GM23248 (cell line): ENCODE results near the gene TAP1. TPM values are rescaled to one million over a fixed set of nuclear protein-coding genes. Genes with fewer than 3 reads are reported as not detected.

Experiments
- DNase-seq: peaks from one replicate; pipeline ENCODE4 v3.0.0-alpha.2; 2015
- H2AFZ ChIP-seq: fragments of 200-600 bp; sonication (generic); 2 replicates; pipeline ENCODE4 v1.6.1; 2016; ENCODE audit warnings: antibody characterized with exemption
- H3F3A ChIP-seq: fragments of 200-600 bp; sonication (generic); 2 replicates; pipeline ENCODE4 v1.6.1; 2016; ENCODE audit warnings: mild to moderate bottlenecking, antibody characterized with exemption, mixed run types; ENCODE audit not compliant: insufficient read depth
- H3K27ac ChIP-seq: fragments of 200-600 bp; sonication (generic); 2 replicates; pipeline ENCODE4 v1.5.1; 2016; ENCODE audit warnings: mild to moderate bottlenecking
- H3K27me3 ChIP-seq: fragments of 200-600 bp; sonication (generic); replicated peaks from 2 replicates; pipeline ENCODE4 v1.6.1; 2016; ENCODE audit warnings: mild to moderate bottlenecking; ENCODE audit not compliant: insufficient read depth
- H3K36me3 ChIP-seq: fragments of 200-600 bp; sonication (generic); 2 replicates; pipeline ENCODE4 v1.6.1; 2016; ENCODE audit warnings: low read depth, mild to moderate bottlenecking
- H3K4me1 ChIP-seq: fragments of 200-600 bp; sonication (generic); 2 replicates; pipeline ENCODE4 v1.6.1; 2016; ENCODE audit warnings: mild to moderate bottlenecking; ENCODE audit not compliant: insufficient read depth
- H3K4me2 ChIP-seq: fragments of 200-600 bp; sonication (generic); one replicate; pipeline ENCODE4 v1.6.1; 2016; ENCODE audit warnings: mild to moderate bottlenecking; ENCODE audit not compliant: unreplicated experiment
- H3K4me3 ChIP-seq: fragments of 200-600 bp; sonication (generic); 2 replicates; pipeline ENCODE4 v1.5.1; 2016; ENCODE audit warnings: mild to moderate bottlenecking
- H3K79me2 ChIP-seq: fragments of 200-600 bp; sonication (generic); 2 replicates; pipeline ENCODE4 v1.6.1; 2016; ENCODE audit warnings: mild to moderate bottlenecking; ENCODE audit not compliant: insufficient read depth
- H3K9ac ChIP-seq: fragments of 200-600 bp; sonication (generic); 2 replicates; pipeline ENCODE4 v1.6.1; 2016; ENCODE audit warnings: mild to moderate bottlenecking
- H3K9me2 ChIP-seq: fragments of 200-600 bp; sonication (generic); 2 replicates; pipeline ENCODE4 v1.6.1; 2016; ENCODE audit warnings: mixed run types, mild to moderate bottlenecking, moderate library complexity; ENCODE audit not compliant: insufficient read depth
- H3K9me3 ChIP-seq: fragments of 200-600 bp; sonication (generic); one replicate; pipeline ENCODE4 v1.6.1; 2017; ENCODE audit warnings: low read depth
- H4K20me1 ChIP-seq: fragments of 200-600 bp; sonication (generic); 2 replicates; pipeline ENCODE4 v1.6.0; 2016; ENCODE audit not compliant: insufficient read depth
- EZH2 ChIP-seq: fragments of 200-600 bp; sonication (generic); IDR thresholded peaks from 2 replicates; pipeline ENCODE4 v1.6.1; 2018; ENCODE audit warnings: antibody characterized with exemption, mild to moderate bottlenecking; ENCODE audit not compliant: insufficient read depth, poor library complexity, severe bottlenecking
- EZH2phosphoT487 ChIP-seq: fragments of 200-600 bp; sonication (generic); IDR thresholded peaks from 2 replicates; pipeline ENCODE4 v1.6.1; 2018; ENCODE audit warnings: antibody characterized with exemption, moderate library complexity, mild to moderate bottlenecking, low read depth; ENCODE audit not compliant: insufficient read depth
- WGBS, 2 experiments: methylation state at CpG; one replicate each; pipeline ENCODE4 v1.1.6; 2015 to 2017; ENCODE audit warnings: low lambda C conversion rate in 2 of 2, low coverage in 1 of 2; ENCODE audit errors: missing lambda C conversion rate in 2 of 2; 5-methylcytosine and 5-hydroxymethylcytosine counted together
- in situ Hi-C: fragments of 300-500 bp; cut with MboI; formaldehyde crosslinking; loops from 2 replicates; pipeline ENCODE4 v1.15.0; 2020
- polyA plus RNA-seq: library from polyadenylated mRNA; unstranded; fragments of >200 nt; fragmentation: Nextera tagmentation; extraction: Ambion mirVana; gene quantifications from 2 replicates; pipeline ENCODE4 v1.2.1, GENCODE V29; 2016
- total RNA-seq: library from RNA; depleted of rRNA; stranded (reverse); fragments of >200 nt; shearing (Covaris generic); gene quantifications from 2 replicates; pipeline ENCODE4 v1.2.3, GENCODE V29; 2014; rRNA removed

The TAP1 gene
- total RNA-seq = 27.5 and 30.7 TPM in 2 replicates
- 29.8 and 30.7 TPM in 2 replicates for polyA plus RNA-seq

GRCh38 chr6:32853541-32854375, at the start of gene TAP1, which contains the start of gene PSMB9:
Gene TAP1, minus strand, starts transcription at chr6:32853704. Its CDS starts 68 bp downstream, at chr6:32853636.
Gene PSMB9, plus strand, starts transcription at chr6:32854192. Its CDS starts 38 bp downstream, at chr6:32854230.
- H3K36me3 ChIP-seq = peaks cover 4% of the 10 kb centered on the region; the same call in 1 of the 2 replicates
- H3K9ac ChIP-seq = peak within 1 kb of the TSS; percentile 80
- peak; percentile 97 for DNase-seq
- TF ChIP-seq EZH2 (no peak), EZH2phosphoT487 (no peak)
- in situ Hi-C loops = no loop called here
- H3K9me2 ChIP-seq = no peaks in the 10 kb centered on the region
- H3K9me3 ChIP-seq = no peaks in the 10 kb centered on the region
- 0 to 1% methylated on average over 55 to 68 of the region's 68 CpGs for WGBS, 2 experiments
- H3K27ac ChIP-seq = peak within 1 kb of the TSS; percentile 89
- peaks cover 18% of the 10 kb centered on the region; the same call in 1 of the 2 replicates for H3K79me2 ChIP-seq
- H3K4me3 ChIP-seq = peak within 1 kb of the TSS; percentile 97
- peak within 1 kb of the TSS; percentile 89 for H3K4me2 ChIP-seq
- H2AFZ ChIP-seq = peak within 1 kb of the TSS; percentile 97
- no peaks in the 10 kb centered on the region for H3K27me3 ChIP-seq
- H3F3A ChIP-seq = peaks cover 16% of the 10 kb centered on the region
- peaks cover 5% of the 10 kb centered on the region; the same call in 1 of the 2 replicates for H3K4me1 ChIP-seq
- no peaks in the 10 kb centered on the region for H4K20me1 ChIP-seq

GRCh38 chr6:32895006-32895345, 41.5 kb upstream of the TAP1 start:
- in situ Hi-C loops = loop anchor here (10.0 kb wide), 1 partner anchor 90 kb away; no protein-coding TSS in a partner anchor
- no peak for DNase-seq
- no peak for TF ChIP-seq EZH2
- TF ChIP-seq EZH2phosphoT487 = no peak
- Histone ChIP-seq H3K4me2 (peak overlapping the region; percentile 89), H3F3A (no peaks in the 10 kb centered on the region), H3K9me3 (no peaks in the 10 kb centered on the region), H3K36me3 (no peaks in the 10 kb centered on the region), H3K9me2 (no peaks in the 10 kb centered on the region), H3K27ac (peak overlapping the region; percentile 52), H4K20me1 (no peaks in the 10 kb centered on the region), H3K27me3 (no peaks in the 10 kb centered on the region), H3K9ac (peak overlapping the region; percentile 76), H2AFZ (peak overlapping the region; percentile 94), H3K79me2 (peaks cover 38% of the 10 kb centered on the region), H3K4me3 (peak overlapping the region; percentile 96), H3K4me1 (peaks cover 7% of the 10 kb centered on the region; the same call in 1 of the 2 replicates)
- 2 to 8% methylated on average over 8 of the region's 8 CpGs for WGBS, 2 experiments

GRCh38 chr6:32894085-32895005, 40.8 kb upstream of the TAP1 start:
- Histone ChIP-seq H3K79me2 (peaks cover 35% of the 10 kb centered on the region), H3K27me3 (no peaks in the 10 kb centered on the region), H4K20me1 (no peaks in the 10 kb centered on the region), H3F3A (no peaks in the 10 kb centered on the region), H3K9me3 (no peaks in the 10 kb centered on the region), H3K36me3 (no peaks in the 10 kb centered on the region), H3K4me2 (peak overlapping the region; percentile 89), H3K9ac (peak overlapping the region; percentile 76), H2AFZ (peak overlapping the region; percentile 94), H3K4me1 (peaks cover 7% of the 10 kb centered on the region; the same call in 1 of the 2 replicates), H3K9me2 (no peaks in the 10 kb centered on the region), H3K27ac (peak overlapping the region; percentile 52), H3K4me3 (peak overlapping the region; percentile 96)
- WGBS, 2 experiments = 1 to 2% methylated on average over 36 to 53 of the region's 61 CpGs
- TF ChIP-seq EZH2 = no peak
- no peak for TF ChIP-seq EZH2phosphoT487
- in situ Hi-C loops = loop anchor here (10.0 kb wide), 1 partner anchor 90 kb away; no protein-coding TSS in a partner anchor
- DNase-seq = peak; percentile 91

- no peak for DNase-seq
- H3K27ac ChIP-seq = no peak overlapping the region
- H3K4me2 ChIP-seq = no peak overlapping the region
- no peaks in the 10 kb centered on the region for H3K36me3 ChIP-seq
- peaks cover 10% of the 10 kb centered on the region for H3K79me2 ChIP-seq
- H3K4me1 ChIP-seq = peaks cover 14% of the 10 kb centered on the region; the same call in 1 of the 2 replicates
- peaks cover 13% of the 10 kb centered on the region; the same call in 1 of the 2 replicates for H3F3A ChIP-seq
- no peak for TF ChIP-seq EZH2
- no peak for TF ChIP-seq EZH2phosphoT487
- in situ Hi-C loops = loop anchor here (10.0 kb wide), 1 partner anchor 94 kb away; no protein-coding TSS in a partner anchor
- H3K9ac ChIP-seq = no peak overlapping the region
- 6 to 19% methylated on average over 1 of the region's 1 CpG for WGBS, 2 experiments
- no peaks in the 10 kb centered on the region for H3K27me3 ChIP-seq
- no peak overlapping the region for H2AFZ ChIP-seq
- H3K9me2 ChIP-seq = no peaks in the 10 kb centered on the region
- H3K4me3 ChIP-seq = no peak overlapping the region
- H3K9me3 ChIP-seq = no peaks in the 10 kb centered on the region
- no peaks in the 10 kb centered on the region for H4K20me1 ChIP-seq
These were observed 37.3 kb upstream of the TAP1 start for GRCh38 chr6:32890831-32891230.
